ENCODE data around the gene REEP3. TPM values are rescaled to one million over a fixed set of nuclear protein-coding genes. Genes with fewer than 3 reads are reported as not detected.

The REEP3 gene
- total RNA-seq, 1 experiment from 2014 or later, result 59.2 TPM

DNA sequence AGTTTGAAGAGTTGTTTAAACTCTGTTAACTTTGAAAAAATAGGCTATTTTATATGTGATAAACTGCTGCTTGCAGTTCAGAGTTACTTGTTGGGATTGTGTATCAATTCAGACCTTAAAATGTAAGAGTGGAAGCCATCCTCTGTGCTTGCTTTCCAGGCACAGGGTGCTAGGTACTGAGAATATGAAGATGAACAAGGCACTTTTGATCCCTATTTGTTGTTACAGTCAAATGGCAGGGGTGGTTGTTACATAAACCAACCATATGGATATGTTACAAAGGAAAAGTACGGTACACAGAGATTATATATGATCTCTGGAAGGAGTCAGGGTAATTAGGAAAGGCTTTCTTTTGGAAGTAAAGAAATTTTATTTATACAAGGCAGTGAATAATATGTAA, 63.8 kb downstream of the REEP3 start:
- DNase-seq (ENCODE audit: low read depth), result no peak

- no peak for DNase-seq (ENCODE audit: low read depth)
These were observed 64.8 kb downstream of the REEP3 start for GRCh38 chr10:63586043-63586442.

DNA sequence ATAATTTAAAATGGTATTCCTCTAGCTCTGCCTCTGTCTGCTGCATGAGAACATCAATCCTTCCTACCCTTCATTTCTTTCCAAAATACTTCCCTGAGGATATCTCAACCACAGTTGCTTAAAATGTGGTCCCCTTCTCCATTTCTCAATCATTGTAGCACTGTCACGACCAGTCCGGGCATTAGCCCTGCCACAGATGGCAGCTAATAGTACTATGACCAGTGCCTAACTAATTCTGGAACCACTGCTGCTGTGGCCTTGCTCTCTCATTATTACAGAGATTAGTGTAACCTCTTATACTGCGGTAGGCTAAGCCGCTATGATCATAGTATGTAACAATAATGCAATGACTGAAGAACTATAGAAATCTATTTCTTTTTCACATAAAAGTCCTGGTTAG, 66.0 kb downstream of the REEP3 start:
- no peak for DNase-seq (ENCODE audit: low read depth)

- DNase-seq (ENCODE audit: low read depth), result peak; percentile 27
These were observed 67.4 kb downstream of the REEP3 start for GRCh38 chr10:63588436-63589167.

GRCh38 chr10:63591600-63592379, 70.6 kb downstream of the REEP3 start:
- DNase-seq (ENCODE audit: low read depth), result no peak

- no peak for DNase-seq (ENCODE audit: low read depth)
These were observed 72.4 kb downstream of the REEP3 start for GRCh38 chr10:63593576-63593975.

DNA sequence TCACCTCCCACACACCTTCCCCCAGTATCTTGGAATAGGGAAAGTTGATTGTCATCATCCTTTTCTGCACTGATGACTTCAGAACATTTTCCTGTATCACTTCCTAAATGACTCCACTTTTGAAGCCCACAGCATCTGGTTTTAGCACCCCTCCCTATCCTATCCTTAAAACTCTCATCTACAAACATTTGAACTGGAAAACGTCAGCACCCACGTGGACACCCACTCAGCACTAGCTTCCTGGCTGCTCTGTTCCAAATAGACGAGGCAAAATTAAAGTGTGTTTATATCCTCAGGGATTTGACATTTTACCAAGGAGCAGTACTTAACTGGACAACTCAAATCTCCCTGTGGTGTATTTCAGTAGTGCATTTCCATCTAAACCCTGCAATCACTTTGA, 73.9 kb downstream of the REEP3 start:
- no peak for DNase-seq (ENCODE audit: low read depth)

DNA sequence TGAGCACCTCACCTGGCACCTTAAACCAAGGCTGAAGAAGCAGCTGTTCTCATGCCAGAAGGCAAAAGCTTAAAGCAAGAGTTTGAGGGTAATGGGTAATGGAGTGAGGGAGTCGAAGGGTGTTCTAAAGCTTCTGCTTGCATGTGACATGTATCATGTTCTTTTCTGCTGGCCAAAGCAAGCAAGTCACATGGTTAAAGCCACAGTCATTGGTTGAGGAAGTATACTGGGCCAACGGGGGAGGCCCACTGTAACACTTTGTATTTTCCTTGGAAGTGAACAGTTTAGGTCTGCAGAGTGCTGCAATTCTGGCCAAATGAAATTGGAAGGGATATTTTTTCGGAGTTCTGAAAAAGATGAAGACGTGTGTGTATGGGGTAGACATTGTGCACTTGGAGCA, 75.7 kb downstream of the REEP3 start:
- no peak for DNase-seq (ENCODE audit: low read depth)

DNA sequence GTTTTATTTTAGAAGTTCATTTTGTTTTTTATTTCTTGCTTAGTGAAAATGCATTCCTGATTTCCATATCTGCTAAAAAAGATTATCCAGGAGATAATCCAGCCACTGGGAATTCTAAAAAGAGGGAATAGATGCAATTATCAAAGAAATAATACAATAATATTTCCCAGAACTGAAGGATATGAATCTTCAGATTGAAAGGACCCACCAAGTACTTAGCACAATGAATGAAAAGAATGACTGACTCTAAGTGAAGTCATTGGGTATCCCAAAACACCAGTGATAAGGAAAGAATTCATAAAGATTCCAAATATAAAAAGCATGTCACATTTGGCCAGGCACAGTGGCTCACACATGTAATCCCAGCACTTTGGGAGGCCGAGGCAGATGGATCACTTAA, 79.3 kb downstream of the REEP3 start:
- DNase-seq (ENCODE audit: low read depth), result no peak

GRCh38 chr10:63603709-63604445, 82.7 kb downstream of the REEP3 start:
- peak; percentile 40 for DNase-seq (ENCODE audit: low read depth)

DNA sequence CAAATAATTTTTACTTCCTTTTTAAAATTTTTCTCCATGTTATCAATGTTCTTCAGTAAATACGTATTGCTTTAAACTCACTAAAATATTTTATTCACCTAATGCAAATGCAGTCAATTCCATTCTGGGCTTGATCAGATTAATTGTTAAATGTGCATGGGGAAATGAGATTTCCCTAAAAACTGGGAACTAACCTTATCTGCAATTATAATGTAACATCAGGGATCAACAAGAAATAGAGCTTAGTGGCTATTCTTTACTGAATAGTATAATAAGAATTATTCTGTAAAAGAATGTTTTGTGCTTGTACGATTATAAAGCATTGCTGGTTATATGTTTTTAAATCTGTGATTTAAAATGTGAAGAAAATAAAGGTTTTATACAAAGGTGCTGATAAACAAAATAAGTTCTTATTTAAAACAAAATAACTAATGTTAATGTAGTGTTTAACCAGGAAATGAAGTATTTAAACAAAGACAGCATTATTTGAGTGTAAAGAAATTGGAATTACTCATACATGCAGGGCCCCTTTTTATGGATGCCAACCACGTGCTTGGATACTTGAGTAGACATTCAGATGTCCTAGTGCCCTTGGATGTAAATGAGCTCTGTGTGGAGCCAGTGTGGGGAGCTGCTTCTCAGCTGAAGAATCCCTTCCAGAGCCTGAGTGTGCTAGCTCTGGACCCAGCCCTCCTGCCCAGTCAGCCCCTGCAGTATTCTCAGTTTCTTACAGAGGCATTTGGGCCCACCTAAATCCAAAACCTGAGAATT, 84.2 kb downstream of the REEP3 start:
- peak; percentile 19 for DNase-seq (ENCODE audit: low read depth)

DNA sequence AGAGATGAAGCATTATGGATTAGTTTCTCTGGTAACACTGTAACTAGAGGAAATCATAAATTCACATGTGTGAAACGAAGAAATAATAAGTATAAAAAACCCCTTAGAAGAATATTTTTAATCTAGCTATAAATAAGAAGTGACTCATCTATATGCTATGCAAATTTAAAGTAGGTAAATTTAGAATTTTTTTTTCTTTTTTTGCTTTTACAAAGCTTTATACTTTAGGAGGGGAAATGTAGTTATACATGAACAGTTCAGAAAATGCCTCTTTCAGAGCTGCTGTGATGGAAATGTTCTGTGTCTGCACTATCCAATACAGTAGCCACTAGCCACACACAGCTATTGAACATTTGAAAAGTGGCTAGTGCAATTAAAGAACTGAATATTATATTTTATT, 87.3 kb downstream of the REEP3 start:
- DNase-seq (ENCODE audit: low read depth), result no peak

DNA sequence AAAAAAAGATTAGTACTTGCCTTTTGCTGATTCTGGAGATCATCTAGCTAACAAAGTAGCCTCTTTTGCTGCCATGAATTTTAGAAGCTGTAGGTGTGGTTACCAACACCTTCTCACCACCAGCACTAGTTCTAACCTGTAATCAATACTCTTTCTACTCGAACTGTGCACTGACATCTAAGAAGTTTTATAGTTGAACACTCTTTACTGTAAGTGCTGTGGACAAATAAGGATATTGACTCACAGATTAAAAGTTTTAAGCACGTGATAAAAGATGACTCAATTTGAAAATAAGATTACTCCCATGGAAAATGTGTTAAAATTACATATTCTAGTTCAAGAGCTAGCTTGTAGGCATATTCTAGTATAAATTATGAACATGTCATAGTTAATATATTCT, 89.9 kb downstream of the REEP3 start:
- peak; percentile 71 for DNase-seq (ENCODE audit: low read depth)

DNA sequence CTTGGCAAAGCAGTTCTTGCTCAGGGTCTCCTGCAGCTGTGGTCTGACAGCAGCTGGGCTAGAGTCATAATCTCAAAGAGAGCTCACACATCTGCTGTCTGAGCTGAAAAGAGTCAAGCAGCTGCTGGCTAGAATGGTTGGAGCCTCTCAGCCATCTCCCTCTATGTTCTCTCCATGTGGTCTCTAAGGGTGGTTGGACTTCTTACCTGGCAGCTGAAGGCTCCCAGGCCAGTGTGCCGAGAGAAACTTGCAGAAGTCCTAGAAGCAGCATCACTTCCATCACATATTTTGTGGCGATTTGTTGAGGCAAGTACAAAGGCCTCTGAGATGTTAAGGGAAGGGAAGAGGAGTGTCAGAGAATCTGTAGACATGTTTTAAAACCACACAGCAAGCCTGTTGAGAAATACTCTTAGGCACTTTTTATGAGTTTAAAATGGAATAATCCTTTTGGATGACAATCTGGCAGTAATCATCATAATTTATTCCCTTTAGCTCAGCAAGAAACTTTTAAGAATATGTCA, 93.2 kb downstream of the REEP3 start:
- DNase-seq (ENCODE audit: low read depth), result peak; percentile 97

- no peak for DNase-seq (ENCODE audit: low read depth)
These were observed 97.4 kb downstream of the REEP3 start for GRCh38 chr10:63618552-63618951.

- DNase-seq (ENCODE audit: low read depth), result no peak
These were observed 98.2 kb downstream of the REEP3 start for GRCh38 chr10:63619426-63619825.

- no peak for DNase-seq (ENCODE audit: low read depth)
These were observed 100.9 kb downstream of the REEP3 start for GRCh38 chr10:63622097-63622496.

DNA sequence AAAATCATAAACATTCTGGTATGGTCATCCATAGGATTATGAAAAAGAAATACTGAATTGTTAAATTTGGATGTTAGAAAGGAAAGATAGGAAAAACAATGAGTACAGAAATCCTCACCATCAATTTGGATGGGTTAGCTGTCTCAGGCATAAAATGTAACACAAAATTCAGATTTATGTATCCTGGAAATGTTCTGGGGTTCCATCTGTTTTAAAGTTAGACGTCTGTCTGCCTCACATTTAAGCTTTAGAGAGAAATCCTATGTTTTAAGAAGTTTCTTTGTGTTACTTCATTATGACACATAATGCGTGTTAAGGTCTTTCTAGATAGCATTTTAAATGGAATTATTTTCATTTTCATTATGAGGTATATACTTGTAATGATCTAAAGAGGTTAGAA, 103.5 kb downstream of the REEP3 start:
- DNase-seq (ENCODE audit: low read depth), result no peak

GRCh38 chr10:63627396-63627795, 106.2 kb downstream of the REEP3 start:
- no peak for DNase-seq (ENCODE audit: low read depth)

DNA sequence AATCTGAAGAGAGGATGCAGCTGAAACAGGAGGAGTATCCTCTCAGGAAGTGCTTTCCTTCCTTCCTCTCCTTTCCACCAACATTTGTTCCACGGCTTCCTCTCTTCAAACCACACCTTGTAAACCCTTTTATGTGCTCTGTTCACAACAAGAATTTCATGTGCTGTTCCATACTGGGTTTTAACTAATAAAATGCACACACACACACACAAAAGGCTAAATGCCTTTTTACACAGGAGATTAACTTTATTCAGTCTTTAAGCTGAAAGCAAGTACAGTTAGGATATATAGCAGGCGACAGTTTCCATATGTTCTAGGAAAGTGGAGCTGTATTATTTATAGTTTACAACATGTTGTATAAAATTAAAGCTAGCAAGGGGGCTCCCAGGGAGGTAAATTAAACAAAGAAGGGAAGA, 106.7 kb downstream of the REEP3 start:
- no peak for DNase-seq (ENCODE audit: low read depth)

Data from LHCN-M2 (cell line).